Middle frontal gyrus (tissue), 1 donor: ENCODE measurements around the gene PNKP.
"Not testable (repeated sequence)": the region's sequence is repeated elsewhere in the genome, so short reads cannot be mapped to it uniquely, and the experiment has no call there.

Experiments
- DNase-seq: peaks from one replicate; pipeline ENCODE4 v3.0.0-alpha.2; 2015; ENCODE audit warnings: low spot score; ENCODE audit errors: extremely low spot score

The PNKP gene

GRCh38 chr19:49824662-49825061, 42.7 kb downstream of the PNKP start:
- DNase-seq: no peak

GRCh38 chr19:49823472-49823871, 43.9 kb downstream of the PNKP start:
- DNase-seq: no peak

GRCh38 chr19:49820125-49820524, 47.3 kb downstream of the PNKP start:
- no peak for DNase-seq

DNA sequence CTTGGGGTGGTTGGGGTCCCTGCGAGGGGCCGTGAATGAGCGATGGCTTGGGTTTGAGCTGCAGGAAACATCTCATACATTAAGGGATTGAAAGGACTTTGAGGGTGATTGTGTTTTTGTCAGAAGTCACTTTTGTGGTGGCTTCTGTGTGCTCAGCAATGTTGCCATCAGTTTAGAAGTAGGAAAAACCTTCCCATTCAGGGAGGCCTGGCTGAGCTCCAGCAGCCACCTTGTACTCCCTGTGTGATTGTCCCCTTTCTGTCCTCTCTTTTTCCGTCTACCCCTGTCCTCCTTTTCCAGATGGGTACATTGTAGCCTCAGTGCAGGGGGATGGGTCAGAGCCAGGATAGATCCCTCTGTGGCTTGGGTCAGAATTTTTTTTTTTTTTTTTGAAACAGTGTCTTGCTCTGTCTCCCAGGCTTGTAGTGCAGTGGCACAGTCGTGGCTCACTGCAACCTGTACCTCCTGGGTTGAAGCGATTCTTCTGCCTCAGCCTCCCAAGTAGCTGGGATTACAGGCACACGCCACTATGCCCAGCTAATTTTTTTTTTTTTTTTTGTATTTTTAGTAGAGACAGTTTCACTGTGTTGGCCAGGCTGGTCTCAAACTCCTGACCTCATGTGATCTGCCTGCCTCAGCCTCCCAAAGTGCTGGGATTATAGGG, 47.8 kb downstream of the PNKP start:
- DNase-seq: not testable (repeated sequence)

GRCh38 chr19:49818649-49819370, 48.6 kb downstream of the PNKP start:
- no peak for DNase-seq

- DNase-seq: peak; percentile 79
Observed at GRCh38 chr19:49817964-49818648, 49.3 kb downstream of the PNKP start, which contains the start of gene MED25. MED25 (plus strand) TSS chr19:49818289; CDS start chr19:49818342, 53 bp downstream.

GRCh38 chr19:49816590-49816989, 50.8 kb downstream of the PNKP start:
- no peak for DNase-seq

GRCh38 chr19:49814010-49814409, 53.4 kb downstream of the PNKP start:
- no peak for DNase-seq

DNA sequence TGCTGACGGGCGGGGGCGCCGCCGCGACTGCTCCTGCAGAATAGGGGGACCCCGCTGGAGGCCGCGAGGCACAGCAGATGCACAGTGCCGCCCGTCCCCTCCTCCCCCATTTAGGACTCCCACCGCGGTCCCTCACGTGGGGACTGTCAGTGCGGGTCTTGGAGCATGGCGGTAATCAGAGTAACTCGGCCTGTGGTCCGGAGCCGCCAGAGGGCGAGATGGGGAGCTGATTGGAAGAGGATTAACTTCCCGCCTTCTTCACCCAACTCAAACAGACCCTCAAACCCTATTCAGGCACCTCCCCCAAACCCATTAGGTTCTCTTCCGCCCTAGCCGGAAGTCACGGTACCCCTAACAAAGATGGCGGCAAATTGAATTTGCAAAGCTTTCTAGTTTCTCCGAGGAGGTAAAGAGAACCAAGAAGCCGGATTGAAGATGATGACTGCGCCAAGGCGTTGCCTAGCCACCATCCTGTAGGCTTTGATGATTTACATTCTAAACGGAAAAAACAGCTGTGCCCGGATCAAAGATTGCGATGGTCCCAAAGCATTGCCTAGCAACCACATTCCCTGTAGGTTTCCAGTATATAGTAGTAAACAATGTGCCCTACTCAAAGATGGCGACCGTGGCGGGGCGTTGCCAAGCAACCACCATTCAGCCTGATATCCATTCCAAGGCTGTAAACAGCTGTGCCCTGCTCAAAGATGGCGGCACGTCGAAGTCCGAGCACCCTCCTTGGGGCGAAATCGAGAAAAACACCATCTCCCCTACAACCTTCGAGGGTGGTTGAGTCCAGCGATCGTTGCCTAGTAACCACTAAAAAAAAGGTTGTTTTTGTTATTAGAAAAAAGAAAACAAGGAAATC, 54.1 kb downstream of the PNKP start, which contains the start of gene FUZ:
Gene FUZ (minus strand): TSS at position 296 of the 865 bp plus-strand sequence. CDS start 186 bp downstream, at position 110.
- DNase-seq: peak; percentile 95

GRCh38 chr19:49812452-49812996, 54.9 kb downstream of the PNKP start:
- no peak for DNase-seq

DNA sequence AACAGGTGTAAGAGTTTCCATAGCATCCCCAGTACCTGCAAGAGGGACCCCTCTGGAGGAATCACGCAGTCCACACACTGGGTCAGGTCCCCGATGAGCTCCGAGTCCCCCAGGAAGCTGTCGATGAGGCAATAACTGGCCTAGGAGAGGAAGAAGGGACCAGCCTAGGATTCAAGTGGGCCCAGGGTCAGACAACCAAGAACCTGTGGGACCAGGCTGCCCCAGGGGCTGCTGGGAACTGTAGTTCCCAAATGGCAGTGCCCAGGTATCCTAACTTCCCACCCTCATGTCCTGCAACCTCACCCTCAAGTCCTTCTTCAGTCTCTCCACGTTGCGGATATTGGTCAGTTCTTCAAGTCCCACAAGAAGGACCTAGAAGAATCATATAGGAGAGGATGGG, 56.0 kb downstream of the PNKP start:
- DNase-seq: no peak
